CD4-positive, alpha-beta memory T cell (primary cell): ENCODE data around the gene SNRNP70. TPM values are rescaled to one million over a fixed set of nuclear protein-coding genes. Genes with fewer than 3 reads are reported as not detected.

Experiments
- CTCF ChIA-PET: fragments of 350-600 bp; sonication (Branson Sonifier 250); formaldehyde crosslinking; loops from one replicate; lab custom pipeline; 2021; ENCODE audit warnings: inconsistent platforms; ENCODE audit not compliant: partially characterized antibody; lab: Charles Lee
- POLR2A ChIA-PET: fragments of 350-600 bp; sonication (Branson Sonifier 250); formaldehyde crosslinking; loops from one replicate; lab custom pipeline; 2021; ENCODE audit not compliant: partially characterized antibody; lab: Charles Lee
- DNase-seq, 5 donors: peaks; one replicate each; pipeline versions ENCODE4 v3.0.0 to v3.0.0-alpha.2; 2020 to 2022; ENCODE audit warnings: mixed read lengths in 1 of 5
- H3K27ac ChIP-seq: one replicate; pipeline ENCODE4 v1.7.0; 2013; ENCODE audit warnings: low read depth, low read length
- H3K27me3 ChIP-seq: 2 replicates; pipeline ENCODE4 v1.7.0; 2013; ENCODE audit warnings: mild to moderate bottlenecking, low read length, moderate library complexity; ENCODE audit not compliant: insufficient read depth
- H3K36me3 ChIP-seq: 2 replicates; pipeline ENCODE4 v1.7.0; 2013; ENCODE audit warnings: mild to moderate bottlenecking, low read length, moderate library complexity; ENCODE audit not compliant: insufficient read depth
- H3K4me1 ChIP-seq: 2 replicates; pipeline ENCODE4 v1.7.0; 2013; ENCODE audit warnings: mild to moderate bottlenecking, low read length, moderate library complexity; ENCODE audit not compliant: insufficient read depth
- H3K4me3 ChIP-seq, 2 donors: one replicate each; pipeline ENCODE4 v1.7.0; 2013; ENCODE audit warnings: low read length in 2 of 2, mild to moderate bottlenecking in 1 of 2
- H3K9me3 ChIP-seq, 2 donors: one replicate each; pipeline ENCODE4 v1.7.0; 2013; ENCODE audit warnings: low read length in 2 of 2, control low read depth in 1 of 2; ENCODE audit not compliant: control insufficient read depth in 1 of 2
- H3K27ac Mint-ChIP-seq, 7 donors: one replicate each; pipeline ENCODE4 v1.8.0; 2020 to 2021; ENCODE audit warnings: mixed read lengths in 7 of 7, mild to moderate bottlenecking in 6 of 7, inconsistent platforms in 3 of 7, moderate library complexity in 3 of 7
- H3K27me3 Mint-ChIP-seq, 2 donors: one replicate each; pipeline ENCODE4 v1.8.0; 2020 to 2021; ENCODE audit warnings: mixed read lengths in 2 of 2
- H3K36me3 Mint-ChIP-seq, 2 donors: one replicate each; pipeline ENCODE4 v1.8.0; 2020 to 2021; ENCODE audit warnings: mixed read lengths in 2 of 2, inconsistent platforms in 1 of 2, mild to moderate bottlenecking in 1 of 2
- H3K4me1 Mint-ChIP-seq, 4 donors: one replicate each; pipeline ENCODE4 v1.8.0; 2020 to 2021; ENCODE audit warnings: mixed read lengths in 4 of 4, mild to moderate bottlenecking in 1 of 4
- H3K4me3 Mint-ChIP-seq, 8 donors: one replicate each; pipeline ENCODE4 v1.8.0; 2020 to 2021; ENCODE audit warnings: mixed read lengths in 8 of 8, mild to moderate bottlenecking in 7 of 8, moderate library complexity in 6 of 8, inconsistent platforms in 3 of 8
- H3K9me3 Mint-ChIP-seq, 8 donors: one replicate each; pipeline ENCODE4 v1.8.0; 2020 to 2021; ENCODE audit warnings: mixed read lengths in 8 of 8, mild to moderate bottlenecking in 5 of 8, inconsistent platforms in 3 of 8, moderate library complexity in 1 of 8
- intact Hi-C: fragments of 100-400 bp; cut with micrococcal nuclease; formaldehyde crosslinking; loops from one replicate; pipeline ENCODE4 v1.15.1; 2023
- polyA plus RNA-seq, 2 donors: library from polyadenylated mRNA; unstranded; fragments of 300-500 nt; fragmentation: Illumina TruSeq; gene quantifications; one replicate each; pipeline ENCODE4 v1.2.3, GENCODE V29; 2021
- total RNA-seq, 2 experiments: library from RNA; stranded (reverse); gene quantifications; one replicate each; pipeline ENCODE4 v1.2.3, GENCODE V29; 2021

SNRNP70 gene
- total and polyA plus RNA-seq, 4 experiments from 2014 or later, result 31.5 to 689 (median 365) TPM

DNA sequence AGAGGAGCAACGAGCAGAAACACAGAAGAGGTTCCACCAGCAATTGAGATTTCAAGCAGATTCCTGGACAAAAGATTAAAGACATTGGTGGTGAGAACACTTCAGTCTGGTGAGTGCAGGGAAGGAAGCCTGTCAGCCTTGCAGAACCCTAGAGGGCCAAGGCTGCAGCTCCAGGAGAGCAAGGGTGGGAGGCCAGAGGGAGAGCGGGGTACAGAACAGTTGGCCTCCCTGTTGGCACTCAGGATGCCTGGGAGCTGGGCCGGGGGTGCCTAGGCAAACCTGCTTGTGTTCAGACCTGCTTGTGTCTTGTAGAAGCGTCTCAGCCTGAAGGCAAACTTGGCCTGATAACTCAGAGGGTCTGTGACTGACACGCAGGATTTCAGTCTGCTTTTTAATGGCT, 23.8 kb downstream of the SNRNP70 start:
- peak in 1 of 5 donors; percentile 27 for DNase-seq
- Mint-ChIP-seq H3K9me3 (no peaks in the 10 kb centered on the region), H3K27ac (peak overlapping the region in 3 of 7 donors; percentile 1 to 40 (median 11)), H3K4me3 (no peak overlapping the region), H3K36me3 (peaks cover 35 to 43% of the 10 kb centered on the region in 2 donors), H3K27me3 (no peaks in the 10 kb centered on the region), H3K4me1 (peaks cover 8 to 21% (median 11%) of the 10 kb centered on the region in 4 donors)
- no peak overlapping the region for H3K27ac ChIP-seq
- H3K36me3 ChIP-seq, result peaks cover 30% of the 10 kb centered on the region
- POLR2A ChIA-PET, result no interaction called here
- peaks cover 5% of the 10 kb centered on the region for H3K4me1 ChIP-seq
- H3K4me3 ChIP-seq, result no peak overlapping the region
- CTCF ChIA-PET, result interaction anchor here (1.1 to 1.3 kb wide), 2 partner anchors 10 to 11 kb away, joined by 3 read pairs; no protein-coding TSS in a partner anchor
- no peaks in the 10 kb centered on the region for H3K27me3 ChIP-seq
- H3K9me3 ChIP-seq, result no peaks in the 10 kb centered on the region
- intact Hi-C loops, result no loop called here

DNA sequence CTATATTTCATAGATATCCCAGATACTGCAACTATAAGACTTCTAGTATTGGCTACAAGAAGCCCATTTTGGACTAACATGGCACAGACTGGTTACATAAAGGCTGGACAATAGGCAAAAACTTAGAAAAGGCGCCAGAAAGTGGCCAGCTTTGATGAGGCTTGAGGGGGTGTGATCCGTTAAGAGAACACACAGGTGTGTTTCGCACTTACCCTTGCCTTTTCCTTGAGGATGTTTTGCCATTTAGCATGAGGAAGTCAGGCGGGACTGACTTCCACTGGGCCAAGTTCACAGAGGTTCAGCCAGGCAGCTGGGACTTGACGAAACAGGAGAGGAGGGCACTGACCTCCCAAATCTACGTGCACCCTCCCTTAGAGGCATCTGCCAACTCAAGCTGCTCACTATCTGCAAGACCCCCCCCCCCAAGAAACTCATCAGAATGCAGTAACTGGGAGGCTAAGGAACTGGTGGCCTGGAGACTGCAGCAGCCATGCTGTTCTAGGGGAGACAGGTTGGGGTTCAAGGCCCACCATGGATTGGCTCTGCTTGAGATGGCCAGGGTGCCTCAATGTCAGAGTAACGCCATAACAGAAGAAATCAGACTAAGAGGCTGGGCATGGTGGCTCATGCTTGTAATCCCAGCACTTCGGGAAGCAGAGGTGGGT, 24.4 kb downstream of the SNRNP70 start:
- Histone ChIP-seq H3K4me3 (no peak overlapping the region), H3K27ac (no peak overlapping the region), H3K4me1 (peaks cover 6% of the 10 kb centered on the region), H3K27me3 (no peaks in the 10 kb centered on the region), H3K36me3 (peaks cover 23% of the 10 kb centered on the region), H3K9me3 (no peaks in the 10 kb centered on the region)
- ChIA-PET CTCF (interaction anchor here (1.3 kb wide), 1 partner anchor 11 kb away, joined by 3 read pairs; no protein-coding TSS in a partner anchor), POLR2A (no interaction called here)
- Mint-ChIP-seq H3K4me1 (peaks cover 9 to 22% (median 11%) of the 10 kb centered on the region in 4 donors), H3K27ac (peak overlapping the region in 1 of 7 donors; percentile 40), H3K27me3 (no peaks in the 10 kb centered on the region), H3K9me3 (no peaks in the 10 kb centered on the region), H3K4me3 (no peak overlapping the region), H3K36me3 (peaks cover 35 to 40% of the 10 kb centered on the region in 2 donors)
- DNase-seq, result peak in 1 of 5 donors; percentile 2
- intact Hi-C loops, result no loop called here

DNA sequence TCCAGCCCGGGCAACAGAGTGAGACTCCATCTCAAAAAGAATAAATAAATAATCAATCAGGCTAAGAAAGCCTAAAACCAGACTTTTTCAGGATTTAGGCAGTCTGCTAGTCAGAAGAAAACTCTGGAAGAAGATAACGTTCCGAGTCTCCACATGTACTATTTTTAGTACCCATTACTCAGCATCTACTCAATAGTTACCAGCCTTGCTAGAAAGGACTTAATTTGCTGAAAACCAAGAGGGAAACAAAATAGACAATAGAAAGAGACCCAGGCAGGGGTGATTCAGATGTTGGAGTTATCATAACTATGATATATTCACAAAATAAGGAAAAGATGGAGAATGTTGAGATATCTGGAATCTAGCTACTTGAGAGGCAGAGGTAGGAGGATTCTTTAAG, 25.3 kb downstream of the SNRNP70 start:
- Histone ChIP-seq H3K27me3 (no peaks in the 10 kb centered on the region), H3K4me1 (peaks cover 6% of the 10 kb centered on the region), H3K9me3 (no peaks in the 10 kb centered on the region), H3K4me3 (no peak overlapping the region), H3K36me3 (peaks cover 17% of the 10 kb centered on the region), H3K27ac (no peak overlapping the region)
- Mint-ChIP-seq H3K27me3 (no peaks in the 10 kb centered on the region), H3K36me3 (peaks cover 31 to 32% of the 10 kb centered on the region in 2 donors), H3K9me3 (no peaks in the 10 kb centered on the region), H3K4me3 (no peak overlapping the region), H3K4me1 (peaks cover 11 to 22% (median 15%) of the 10 kb centered on the region in 4 donors), H3K27ac (no peak overlapping the region)
- no peak for DNase-seq
- CTCF ChIA-PET, result interaction anchor here (0.9 kb wide), 1 partner anchor 13 kb away, joined by 4 read pairs; no protein-coding TSS in a partner anchor
- POLR2A ChIA-PET, result interaction anchor here (0.7 kb wide), 2 partner anchors 345 to 696 kb away, joined by 3 read pairs; no protein-coding TSS in a partner anchor
- intact Hi-C loops, result no loop called here

DNA sequence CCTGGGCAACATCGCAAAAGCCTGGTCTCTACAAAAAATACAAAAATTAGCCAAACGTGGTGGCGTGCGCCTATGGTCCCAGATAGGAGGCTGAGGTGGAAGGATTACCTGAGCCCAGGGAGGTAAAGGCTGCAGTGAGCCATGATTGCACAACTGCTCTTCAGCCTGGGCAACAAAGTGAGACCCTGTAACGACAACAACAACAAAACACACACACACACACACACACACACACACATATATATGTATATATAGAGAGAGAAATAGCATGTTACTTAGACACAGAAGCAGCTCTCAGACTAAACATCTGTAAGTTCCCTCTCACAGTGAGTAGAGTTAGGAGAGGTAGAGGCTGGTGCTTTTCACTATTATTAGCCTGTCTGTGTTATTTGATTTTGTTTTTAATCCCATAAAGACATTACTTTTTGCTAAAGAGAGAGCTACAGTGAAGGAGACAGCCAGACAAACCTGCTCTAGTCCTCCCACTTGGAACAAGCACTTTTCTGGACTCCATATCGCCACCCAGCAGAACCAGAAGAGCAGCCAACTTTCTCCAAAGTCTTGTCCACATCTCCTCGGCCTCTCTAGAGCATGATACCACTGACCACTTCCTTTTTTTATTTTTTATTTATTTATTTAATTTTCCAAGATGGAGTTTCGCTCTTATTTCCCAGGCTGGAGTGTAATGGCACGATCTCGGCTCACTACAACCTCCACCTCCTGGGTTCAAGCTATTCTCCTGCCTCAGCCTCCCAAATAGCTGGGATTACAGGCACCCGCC, 26.2 kb downstream of the SNRNP70 start:
- intact Hi-C loops, result no loop called here
- ChIA-PET CTCF (interaction anchor here (0.9 to 1.0 kb wide), 2 partner anchors 14 kb away, joined by 4 to 5 read pairs; no protein-coding TSS in a partner anchor), POLR2A (no interaction called here)
- no peak overlapping the region for H3K4me3 ChIP-seq
- peak overlapping the region in 2 of 7 donors; percentile 28 to 35 for H3K27ac Mint-ChIP-seq
- H3K4me1 Mint-ChIP-seq, result peaks cover 13 to 25% (median 16%) of the 10 kb centered on the region in 4 donors
- no peaks in the 10 kb centered on the region for H3K27me3 Mint-ChIP-seq
- H3K27me3 ChIP-seq, result no peaks in the 10 kb centered on the region
- H3K9me3 Mint-ChIP-seq, result no peaks in the 10 kb centered on the region
- no peaks in the 10 kb centered on the region for H3K9me3 ChIP-seq
- H3K27ac ChIP-seq, result no peak overlapping the region
- peaks cover 10% of the 10 kb centered on the region for H3K4me1 ChIP-seq
- H3K4me3 Mint-ChIP-seq, result peak overlapping the region in 2 of 8 donors; percentile 9 to 59
- peak in 1 of 5 donors; percentile 24 for DNase-seq
- peaks cover 15% of the 10 kb centered on the region for H3K36me3 ChIP-seq
- H3K36me3 Mint-ChIP-seq, result peaks cover 24 to 26% of the 10 kb centered on the region in 2 donors

DNA sequence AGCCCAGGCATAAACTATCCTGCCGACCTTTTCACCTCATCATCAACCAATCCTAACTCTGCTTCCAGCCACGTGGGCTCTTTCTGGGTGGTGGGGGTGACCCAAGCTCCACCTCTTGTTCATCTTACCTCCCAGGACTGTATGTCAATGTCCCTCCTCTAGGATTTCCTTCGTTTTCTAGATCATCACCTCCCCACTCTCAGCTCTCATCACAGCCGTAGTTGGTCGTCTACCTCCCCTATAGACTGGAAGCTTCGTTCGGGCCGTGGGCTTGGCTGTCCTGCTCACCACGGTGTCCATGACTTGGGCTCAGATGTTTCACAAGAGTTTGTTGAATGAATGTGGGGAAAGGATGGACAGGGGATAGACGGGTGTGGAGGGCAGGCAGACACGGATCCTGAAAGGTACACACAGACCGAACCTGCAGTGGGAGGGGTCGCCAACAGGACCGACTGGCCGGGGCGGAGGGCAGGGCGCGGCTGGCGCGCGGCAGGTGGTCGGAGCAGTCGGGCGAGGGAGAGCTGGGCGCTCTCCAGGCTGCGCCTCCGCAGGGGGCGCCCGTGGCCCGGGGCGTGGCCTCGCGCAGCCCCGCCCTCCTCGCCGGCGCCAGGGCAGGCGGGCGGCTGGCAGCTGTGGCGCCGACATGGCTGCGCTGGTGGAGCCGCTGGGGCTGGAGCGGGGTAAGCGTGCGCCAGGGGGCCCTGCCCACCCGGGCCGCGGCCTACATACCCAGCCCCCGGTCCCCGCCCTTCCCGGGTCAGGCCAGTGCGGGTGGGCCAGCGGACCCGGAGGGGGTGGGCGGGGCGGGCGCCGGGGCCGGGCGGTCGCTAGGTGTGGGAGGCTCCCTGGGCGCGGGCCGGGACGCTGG, 28.7 kb downstream of the SNRNP70 start, which contains the start of gene LIN7B:
TSS of gene LIN7B (plus strand) at position 609 of the 868 bp plus-strand sequence. CDS start at position 644, 35 bp downstream.
- no peaks in the 10 kb centered on the region for H3K27me3 Mint-ChIP-seq
- peaks cover 0 to 2% (median 0%) of the 10 kb centered on the region in 8 donors for H3K9me3 Mint-ChIP-seq
- intact Hi-C loops, result loop anchor here (1.0 kb wide), 3 partner anchors 8 to 29 kb away; partner anchors contain the start of gene SNRNP70
- Histone ChIP-seq H3K27ac (peak within 1 kb of the TSS; percentile 48), H3K4me3 (peak within 1 kb of the TSS; percentile 14 to 57), H3K36me3 (no peaks in the 10 kb centered on the region), H3K4me1 (peaks cover 25% of the 10 kb centered on the region), H3K27me3 (no peaks in the 10 kb centered on the region), H3K9me3 (no peaks in the 10 kb centered on the region)
- H3K36me3 Mint-ChIP-seq, result peaks cover 6 to 9% of the 10 kb centered on the region in 2 donors
- H3K27ac Mint-ChIP-seq, result peak within 1 kb of the TSS; percentile 68 to 95 (median 88)
- peaks cover 20 to 42% (median 32%) of the 10 kb centered on the region in 4 donors for H3K4me1 Mint-ChIP-seq
- peak; percentile 74 to 89 (median 82) for DNase-seq
- H3K4me3 Mint-ChIP-seq, result peak within 1 kb of the TSS; percentile 85 to 95 (median 90)
- POLR2A ChIA-PET, result interaction anchor here (0.7 to 4.0 kb wide), 9 partner anchors 10 to 604 kb away, joined by 3 to 38 read pairs (median 4); partner anchors contain the start of genes CGB7, GYS1 and RUVBL2
- CTCF ChIA-PET, result interaction anchor here (0.5 to 2.9 kb wide), 18 partner anchors 9 to 475 kb away, joined by 3 to 20 read pairs (median 4); partner anchors contain the start of genes GYS1 and RUVBL2
